GM13977 (cell line): Measurements from ENCODE around the gene SLC45A1.

Experiments
- DNase-seq: peaks from one replicate; pipeline ENCODE4 v3.0.0; 2012; ENCODE audit warnings: low spot score
- in situ Hi-C: fragments of 300-500 bp; cut with MboI; formaldehyde crosslinking; loops from one replicate; pipeline ENCODE4 v1.12.0; 2022; ENCODE audit warnings: low sequenced_read_pairs, low pct_unique_long_range_greater_than_20kb, mixed read lengths, inconsistent platforms; ENCODE audit not compliant: unreplicated experiment
- TF ChIP-seq, protein P1 (sequence below): IDR thresholded peaks from 2 replicates; pipeline ENCODE4 v1.5.1; 2012; ENCODE audit warnings: mild to moderate bottlenecking, control low read depth; ENCODE audit not compliant: insufficient read depth; ENCODE audit errors: extremely low read depth, missing control alignments

SLC45A1 gene

DNA sequence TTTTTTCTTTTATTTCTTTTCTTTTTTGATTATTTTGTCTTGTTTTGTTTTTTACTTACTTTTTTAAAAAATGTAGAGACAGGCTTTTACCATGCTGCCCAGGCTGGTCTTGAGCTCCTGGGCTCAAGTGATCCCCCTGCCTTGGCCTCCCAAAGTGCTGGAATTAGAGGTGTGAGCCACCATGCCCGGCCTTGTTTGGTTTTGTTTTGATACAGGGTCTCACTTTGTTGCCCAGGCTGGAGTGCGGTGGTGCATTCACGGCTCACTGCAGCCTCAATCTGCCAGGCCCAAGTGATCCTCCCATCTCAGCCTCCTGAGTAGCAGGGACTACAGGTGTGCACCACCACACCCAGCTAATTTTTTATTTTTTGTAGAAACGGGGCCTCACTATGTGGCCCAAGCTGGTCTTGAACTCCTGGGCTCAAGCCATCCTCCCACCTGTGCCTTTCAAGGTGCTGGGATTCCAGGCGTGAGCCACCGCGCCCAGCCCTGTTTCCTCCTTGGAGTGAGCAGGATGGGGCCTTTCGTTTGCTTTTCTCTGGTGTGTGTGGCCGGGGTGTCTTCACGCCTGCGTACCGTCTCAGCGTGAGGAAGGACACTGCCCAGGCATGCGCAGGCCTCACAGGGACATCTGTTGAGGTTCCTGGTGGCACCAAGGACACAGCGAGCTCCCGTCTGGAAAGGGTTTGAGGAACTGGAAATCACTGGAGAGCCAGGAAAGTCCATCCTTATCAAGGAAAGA, 15.5 kb downstream of the SLC45A1 start:
- in situ Hi-C loops, result no loop called here
- no peak for DNase-seq
- TF ChIP-seq, protein P1, sequence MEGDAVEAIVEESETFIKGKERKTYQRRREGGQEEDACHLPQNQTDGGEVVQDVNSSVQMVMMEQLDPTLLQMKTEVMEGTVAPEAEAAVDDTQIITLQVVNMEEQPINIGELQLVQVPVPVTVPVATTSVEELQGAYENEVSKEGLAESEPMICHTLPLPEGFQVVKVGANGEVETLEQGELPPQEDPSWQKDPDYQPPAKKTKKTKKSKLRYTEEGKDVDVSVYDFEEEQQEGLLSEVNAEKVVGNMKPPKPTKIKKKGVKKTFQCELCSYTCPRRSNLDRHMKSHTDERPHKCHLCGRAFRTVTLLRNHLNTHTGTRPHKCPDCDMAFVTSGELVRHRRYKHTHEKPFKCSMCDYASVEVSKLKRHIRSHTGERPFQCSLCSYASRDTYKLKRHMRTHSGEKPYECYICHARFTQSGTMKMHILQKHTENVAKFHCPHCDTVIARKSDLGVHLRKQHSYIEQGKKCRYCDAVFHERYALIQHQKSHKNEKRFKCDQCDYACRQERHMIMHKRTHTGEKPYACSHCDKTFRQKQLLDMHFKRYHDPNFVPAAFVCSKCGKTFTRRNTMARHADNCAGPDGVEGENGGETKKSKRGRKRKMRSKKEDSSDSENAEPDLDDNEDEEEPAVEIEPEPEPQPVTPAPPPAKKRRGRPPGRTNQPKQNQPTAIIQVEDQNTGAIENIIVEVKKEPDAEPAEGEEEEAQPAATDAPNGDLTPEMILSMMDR, result no peak

DNA sequence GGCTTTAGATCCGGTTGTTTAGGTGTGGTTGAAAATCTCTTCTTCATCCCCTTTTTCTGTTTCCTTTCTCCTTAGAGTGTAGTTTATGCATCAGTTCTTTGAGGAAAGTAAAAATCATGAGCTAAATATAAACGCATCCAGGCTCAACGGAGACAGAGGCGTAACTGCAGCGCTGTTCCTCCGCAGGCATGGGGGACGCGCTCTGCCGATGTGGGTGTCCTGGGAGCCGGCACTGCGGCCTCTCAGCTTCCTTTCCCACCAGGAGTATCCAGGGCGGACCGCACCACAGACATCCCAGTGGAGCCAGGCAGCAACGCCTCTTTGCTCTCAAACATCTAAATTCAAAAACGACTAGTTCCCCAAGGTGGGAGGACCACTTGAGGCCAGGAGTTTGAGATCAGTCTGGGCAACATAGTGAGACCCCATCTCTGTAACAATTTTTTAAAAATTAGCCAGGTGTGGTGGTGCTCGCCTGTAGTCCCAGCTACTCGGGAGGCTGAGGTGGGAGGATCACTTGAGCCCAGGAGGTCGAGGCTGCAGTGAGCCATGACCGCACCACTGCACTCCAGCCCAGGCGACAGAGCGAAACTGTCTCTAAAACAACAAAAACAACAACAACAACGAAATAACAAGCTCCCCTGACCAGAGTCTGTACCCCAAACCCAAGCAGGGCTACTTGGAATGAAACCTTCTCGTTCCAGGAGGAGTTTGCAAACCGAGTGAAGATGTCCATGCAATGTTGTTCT, 16.4 kb downstream of the SLC45A1 start:
- in situ Hi-C loops, result no loop called here
- TF ChIP-seq, protein P1, result no peak
- DNase-seq, result no peak

DNA sequence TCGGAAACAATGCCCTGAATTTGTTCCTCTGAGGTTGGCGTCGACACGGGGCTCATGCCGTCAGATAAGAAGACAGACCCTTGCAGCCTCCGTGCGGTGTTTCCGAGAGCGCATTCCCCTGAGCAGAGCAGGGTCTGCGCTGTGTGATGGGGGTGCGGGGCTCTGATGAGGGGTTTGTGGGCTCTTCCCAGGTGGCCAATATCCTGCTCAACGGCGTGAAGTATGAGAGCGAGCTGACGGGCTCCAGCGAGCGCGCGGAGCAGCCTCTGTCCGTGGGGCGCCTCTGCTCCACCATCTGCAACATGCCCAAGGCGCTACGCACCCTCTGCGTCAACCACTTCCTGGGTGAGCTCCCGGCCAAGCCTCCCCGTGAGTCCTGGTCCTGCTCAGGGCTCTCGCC, 17.3 kb downstream of the SLC45A1 start:
- no peak for DNase-seq
- in situ Hi-C loops, result no loop called here
- TF ChIP-seq, protein P1, result no peak

DNA sequence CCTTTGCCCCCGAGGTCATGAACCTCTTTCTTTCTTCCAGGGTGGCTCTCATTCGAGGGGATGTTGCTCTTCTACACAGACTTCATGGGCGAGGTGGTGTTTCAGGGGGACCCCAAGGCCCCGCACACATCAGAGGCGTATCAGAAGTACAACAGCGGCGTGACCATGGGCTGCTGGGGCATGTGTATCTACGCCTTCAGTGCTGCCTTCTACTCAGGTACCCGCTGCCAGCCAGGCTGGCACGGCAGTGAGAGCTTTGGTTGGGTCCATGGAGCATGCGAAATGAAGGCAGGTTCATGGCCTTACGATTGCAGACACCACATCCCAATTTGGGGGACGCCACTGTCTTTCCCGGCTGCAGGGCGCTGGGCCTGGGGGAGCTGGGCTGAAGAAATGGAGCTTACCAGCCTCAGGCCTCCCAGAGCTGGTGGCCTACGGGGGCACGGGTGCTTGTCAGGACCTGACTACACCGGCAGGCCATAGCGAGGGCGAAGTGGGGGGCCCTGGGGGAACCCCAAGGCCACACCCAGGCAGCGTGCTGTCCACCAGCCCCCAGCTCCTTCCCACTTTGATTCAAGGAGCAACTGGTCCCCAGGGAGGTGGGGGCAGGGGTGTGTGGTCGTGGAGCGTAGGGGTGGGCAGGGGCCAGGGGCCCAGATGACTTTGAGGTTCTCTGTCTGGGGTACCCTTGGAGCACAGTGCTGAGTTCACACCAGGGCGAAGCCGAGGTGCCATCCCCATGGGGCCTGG, 20.0 kb downstream of the SLC45A1 start:
- in situ Hi-C loops, result no loop called here
- TF ChIP-seq, protein P1, result no peak
- DNase-seq, result no peak

DNA sequence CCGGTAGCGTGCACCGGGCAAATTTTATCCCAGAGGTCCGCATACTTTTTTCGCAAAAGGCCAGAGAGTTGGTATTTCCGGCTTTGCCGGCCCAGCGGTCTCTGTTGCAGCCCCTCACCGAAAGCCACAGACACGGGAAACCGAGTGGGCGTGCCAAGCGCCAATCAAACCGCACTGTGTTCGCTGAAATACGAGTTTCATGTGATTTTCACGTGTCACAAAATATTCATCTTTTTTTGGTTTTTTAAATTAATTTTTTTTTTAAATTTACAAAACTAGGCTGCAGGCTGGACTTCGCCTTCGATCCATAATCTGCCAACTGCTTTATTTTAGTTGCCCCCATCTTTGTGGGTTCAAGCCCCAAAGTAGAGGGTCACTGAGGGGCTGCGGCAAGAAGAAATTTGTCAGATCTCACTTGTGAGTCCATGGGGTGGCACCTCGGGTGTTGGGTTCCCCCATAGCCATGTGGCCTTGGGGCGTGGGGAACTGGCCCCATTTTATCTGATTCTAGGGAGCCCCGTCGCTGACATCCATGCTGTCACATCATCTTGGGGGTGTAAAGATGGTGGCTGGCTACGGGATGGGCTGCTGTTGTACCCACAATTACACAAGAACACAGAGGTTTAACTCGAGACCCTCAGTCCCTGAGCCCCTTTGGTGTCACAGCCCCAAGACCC, 20.8 kb downstream of the SLC45A1 start:
- TF ChIP-seq, protein P1, result no peak
- no peak for DNase-seq
- in situ Hi-C loops, result no loop called here

DNA sequence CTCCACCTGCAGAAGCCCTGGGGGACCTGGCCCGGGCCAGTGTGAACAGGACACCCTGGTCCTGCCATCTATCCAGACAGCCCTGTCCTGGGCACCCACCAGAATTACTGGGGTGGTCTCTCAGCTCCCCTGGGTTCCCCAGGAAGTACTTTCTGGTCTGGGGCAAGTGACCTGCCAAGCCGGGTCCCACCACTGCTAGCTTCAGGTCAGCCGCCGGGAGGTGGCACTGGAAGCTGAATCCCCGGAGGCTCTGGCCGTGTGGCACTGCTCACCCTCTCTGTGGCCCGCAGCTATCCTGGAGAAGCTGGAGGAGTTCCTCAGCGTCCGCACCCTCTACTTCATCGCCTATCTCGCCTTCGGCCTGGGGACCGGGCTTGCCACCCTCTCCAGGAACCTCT, 21.3 kb downstream of the SLC45A1 start:
- in situ Hi-C loops, result no loop called here
- TF ChIP-seq, protein P1, result no peak
- no peak for DNase-seq
